Adrenal gland (tissue), 12 donors: ENCODE measurements around the gene PSAP. TPM values are rescaled to one million over a fixed set of nuclear protein-coding genes. Genes with fewer than 3 reads are reported as not detected.

Experiments
- DNase-seq, 7 donors: peaks; one replicate each; pipeline ENCODE4 v3.0.0-alpha.2; 2019 to 2020
- H3K27ac ChIP-seq, 5 donors: fragments of 200-600 bp; sonication (generic) in 4 of 5; 1 replicate in 3 of 5; 2 replicates in 2 of 5; pipeline versions ENCODE4 v1.5.1 to v1.8.0; 2016 to 2020; ENCODE audit warnings: mild to moderate bottlenecking in 1 of 5
- H3K27me3 ChIP-seq: fragments of 200-600 bp; 2 replicates; pipeline ENCODE4 v1.8.0; 2021
- H3K36me3 ChIP-seq, 2 donors: fragments of 200-600 bp; replicated peaks in 1 of 2; 1 replicate in 1 of 2; 2 replicates in 1 of 2; pipeline versions ENCODE4 v1.5.1 to v1.8.0; 2018 to 2022
- H3K4me1 ChIP-seq, 2 donors: fragments of 200-600 bp; replicated peaks in 1 of 2; 1 replicate in 1 of 2; 2 replicates in 1 of 2; pipeline versions ENCODE4 v1.5.1 to v1.8.0; 2018 to 2021
- H3K4me3 ChIP-seq, 4 donors: fragments of 200-600 bp; sonication (generic) in 3 of 4; one replicate each; pipeline ENCODE4 v1.5.1; 2016 to 2018
- H3K9me3 ChIP-seq, 3 donors: fragments of 200-600 bp; sonication (generic) in 1 of 3; replicated peaks in 1 of 3; 1 replicate in 2 of 3; 2 replicates in 1 of 3; pipeline versions ENCODE4 v1.5.1 to v1.8.0; 2016 to 2021
- POLR2A ChIP-seq, 2 donors: fragments of 450-650 bp; IDR thresholded peaks; one replicate each; pipeline ENCODE4 v1.6.1; 2017; ENCODE audit warnings: antibody characterized with exemption in 2 of 2, mild to moderate bottlenecking in 2 of 2, moderate library complexity in 1 of 2
- WGBS, 4 donors: extraction: QIAGEN DNeasy Blood & Tissue Kit in 2 of 4; methylation state at CpG; one replicate each; pipeline versions ENCODE4 v1.1.5 to v1.1.7; 2013 to 2017; 5-methylcytosine and 5-hydroxymethylcytosine counted together
- intact Hi-C, 2 donors: fragments of 100-400 bp; cut with DNase I; formaldehyde crosslinking; loops; one replicate each; pipeline versions ENCODE4 v1.14.1 to v1.15.0; 2022 to 2023
- polyA plus RNA-seq, 3 donors: library from polyadenylated mRNA; stranded (reverse); fragments of 200-250 nt in 2 of 3; fragments of 350-450 nt in 1 of 3; fragmentation: Illumina TruSeq in 1 of 3; extraction: RNeasy Lipid Tissue Mini Kit (QIAGEN cat#74804) in 1 of 3; gene quantifications; one replicate each; pipeline ENCODE4 v1.2.3, GENCODE V29; 2013 to 2014
- total RNA-seq, 9 donors: library from RNA; depleted of rRNA in 4 of 9; stranded (reverse); fragments of >200 nt in 4 of 9; fragments of 120-200 nt in 1 of 9; fragmentation: NEBNext Ultra II Directional in 1 of 9; extraction: Animal tissue kit (Norgen Biotek cat#: 25700) in 1 of 9; gene quantifications; one replicate each; pipeline versions ENCODE4 v1.1.0 to v1.2.4, GENCODE V29; 2013 to 2023
- TF ChIP-seq, protein P1 (sequence below), 6 experiments: fragments of 450-650 bp in 4 of 6; fragments of 200-600 bp in 2 of 6; sonication (generic) in 1 of 6; IDR thresholded peaks; 1 replicate in 5 of 6; 2 replicates in 1 of 6; pipeline versions ENCODE4 v1.5.1 to v1.8.0; 2016 to 2021; ENCODE audit warnings: antibody characterized with exemption in 6 of 6, mild to moderate bottlenecking in 2 of 6, moderate library complexity in 1 of 6
- donor health status: healthy with polysubstance abuse.
- donor health status: Bipolar disorder and iron deficiency.
- donor health status: DM: yes; HTN: yes; CAD: no.
- donor health status: DM: no; HTN: no; CAD: no.
- donor health status: DM: no; HTN: no; CAD: no.
- donor health status: DM: yes; HTN: yes; CAD: no.

Gene PSAP
- total and polyA plus RNA-seq, 12 donors: 623 to 3,452 (median 2,140) TPM

- DNase-seq: peak; percentile 59 to 83 (median 76)
- H3K36me3 ChIP-seq: no peaks in the 10 kb centered on the region
- peak overlapping the region; percentile 34 to 90 (median 64) for H3K27ac ChIP-seq
- no peaks in the 10 kb centered on the region for H3K9me3 ChIP-seq
- peak overlapping the region in 1 of 4 donors; percentile 74 for H3K4me3 ChIP-seq
- intact Hi-C loops: loop anchor here in 1 of 2 donors (5.0 kb wide), 1 partner anchor 39 kb away; no protein-coding TSS in a partner anchor
- TF ChIP-seq, protein P1, sequence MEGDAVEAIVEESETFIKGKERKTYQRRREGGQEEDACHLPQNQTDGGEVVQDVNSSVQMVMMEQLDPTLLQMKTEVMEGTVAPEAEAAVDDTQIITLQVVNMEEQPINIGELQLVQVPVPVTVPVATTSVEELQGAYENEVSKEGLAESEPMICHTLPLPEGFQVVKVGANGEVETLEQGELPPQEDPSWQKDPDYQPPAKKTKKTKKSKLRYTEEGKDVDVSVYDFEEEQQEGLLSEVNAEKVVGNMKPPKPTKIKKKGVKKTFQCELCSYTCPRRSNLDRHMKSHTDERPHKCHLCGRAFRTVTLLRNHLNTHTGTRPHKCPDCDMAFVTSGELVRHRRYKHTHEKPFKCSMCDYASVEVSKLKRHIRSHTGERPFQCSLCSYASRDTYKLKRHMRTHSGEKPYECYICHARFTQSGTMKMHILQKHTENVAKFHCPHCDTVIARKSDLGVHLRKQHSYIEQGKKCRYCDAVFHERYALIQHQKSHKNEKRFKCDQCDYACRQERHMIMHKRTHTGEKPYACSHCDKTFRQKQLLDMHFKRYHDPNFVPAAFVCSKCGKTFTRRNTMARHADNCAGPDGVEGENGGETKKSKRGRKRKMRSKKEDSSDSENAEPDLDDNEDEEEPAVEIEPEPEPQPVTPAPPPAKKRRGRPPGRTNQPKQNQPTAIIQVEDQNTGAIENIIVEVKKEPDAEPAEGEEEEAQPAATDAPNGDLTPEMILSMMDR (IDR thresholded peaks at IDR 0.05): no peak
- TF ChIP-seq POLR2A (IDR thresholded peaks at IDR 0.05): no peak
- no peaks in the 10 kb centered on the region for H3K27me3 ChIP-seq
- WGBS, 4 donors: 11 to 33% (median 25%) methylated on average over 2 of the region's 2 CpGs
- H3K4me1 ChIP-seq: peaks cover 27 to 79% of the 10 kb centered on the region in 2 donors
Observed at GRCh38 chr10:71771204-71771603, 79.8 kb downstream of the PSAP start.

DNA sequence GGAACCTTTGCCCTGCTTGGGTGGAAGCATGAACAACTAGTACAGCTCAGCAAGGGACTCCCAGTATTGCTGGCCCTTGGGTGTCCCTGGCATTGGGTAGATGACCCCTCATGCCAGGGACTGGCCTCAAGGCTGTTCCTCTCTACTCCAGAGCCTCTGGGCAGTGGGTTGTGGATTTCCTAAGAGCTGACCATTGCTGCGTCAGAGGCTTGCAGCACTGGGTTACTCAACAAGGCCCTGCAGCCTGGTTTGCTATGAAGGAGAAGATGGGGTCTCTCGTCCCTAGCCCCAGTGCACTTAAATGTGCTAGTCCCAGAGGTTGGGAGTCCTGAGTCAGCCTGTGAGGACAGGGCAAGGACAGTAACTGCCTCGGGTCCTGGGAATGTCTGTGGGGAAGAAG, 80.3 kb downstream of the PSAP start:
- Histone ChIP-seq H3K27me3 (no peaks in the 10 kb centered on the region), H3K27ac (peak overlapping the region; percentile 34 to 90 (median 64)), H3K9me3 (no peaks in the 10 kb centered on the region), H3K36me3 (no peaks in the 10 kb centered on the region), H3K4me3 (peak overlapping the region in 1 of 4 donors; percentile 74), H3K4me1 (peaks cover 31 to 79% of the 10 kb centered on the region in 2 donors)
- WGBS, 4 donors: 20 to 66% (median 55%) methylated on average over 1 to 3 of the region's 3 CpGs
- TF ChIP-seq POLR2A (IDR thresholded peaks at IDR 0.05): no peak
- TF ChIP-seq, protein P1 (IDR thresholded peaks at IDR 0.05): no peak
- intact Hi-C loops: loop anchor here in 1 of 2 donors (5.0 kb wide), 1 partner anchor 38 kb away; no protein-coding TSS in a partner anchor
- DNase-seq: peak in 5 of 7 donors; percentile 51 to 82 (median 66)

GRCh38 chr10:71770255-71770654, 80.8 kb downstream of the PSAP start:
- Histone ChIP-seq H3K36me3 (no peaks in the 10 kb centered on the region), H3K4me3 (no peak overlapping the region), H3K27me3 (no peaks in the 10 kb centered on the region), H3K4me1 (peaks cover 31 to 81% of the 10 kb centered on the region in 2 donors), H3K9me3 (no peaks in the 10 kb centered on the region), H3K27ac (peak overlapping the region in 4 of 5 donors; percentile 34 to 90 (median 72))
- no peak for DNase-seq
- TF ChIP-seq, protein P1 (IDR thresholded peaks at IDR 0.05): no peak
- TF ChIP-seq POLR2A (IDR thresholded peaks at IDR 0.05): no peak
- intact Hi-C loops: loop anchor here in 1 of 2 donors (5.0 kb wide), 1 partner anchor 38 kb away; no protein-coding TSS in a partner anchor
- WGBS, 4 donors: 77 to 88% (median 84%) methylated on average over 2 to 3 of the region's 3 CpGs

DNA sequence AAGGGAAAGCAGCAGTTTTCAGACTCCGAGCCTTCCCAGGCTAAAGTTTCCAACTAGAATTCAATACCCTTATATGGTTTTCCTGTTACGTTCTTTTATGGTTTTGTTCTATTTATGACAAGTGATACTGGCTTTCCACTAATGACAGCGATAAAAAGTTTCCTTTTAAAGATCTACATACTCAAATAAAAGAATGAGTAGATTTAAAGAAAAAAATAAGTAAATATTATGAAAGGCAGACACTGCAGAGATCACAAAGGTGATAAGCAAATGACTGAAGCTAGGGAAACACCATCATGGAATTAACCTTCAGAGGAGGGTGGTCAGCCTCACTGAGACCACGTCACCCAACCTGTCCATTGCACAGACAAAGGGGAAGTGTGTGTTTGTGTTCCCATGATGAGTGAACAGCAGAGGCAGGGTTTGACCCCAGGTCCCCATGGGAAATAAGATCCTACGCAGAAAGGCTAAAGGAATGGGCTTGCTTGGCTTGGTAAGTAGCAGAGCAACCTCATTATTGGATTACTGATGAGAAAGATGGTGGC, 81.7 kb downstream of the PSAP start:
- Histone ChIP-seq H3K9me3 (no peaks in the 10 kb centered on the region), H3K27me3 (no peaks in the 10 kb centered on the region), H3K36me3 (no peaks in the 10 kb centered on the region), H3K4me1 (peaks cover 31 to 77% of the 10 kb centered on the region in 2 donors), H3K27ac (peak overlapping the region in 4 of 5 donors; percentile 49 to 90 (median 66)), H3K4me3 (peak overlapping the region in 1 of 4 donors; percentile 21)
- intact Hi-C loops: no loop called here
- 39 to 54% (median 44%) methylated on average over 5 of the region's 5 CpGs for WGBS, 4 donors
- TF ChIP-seq, protein P1 (IDR thresholded peaks at IDR 0.05): no peak
- no peak for TF ChIP-seq POLR2A (IDR thresholded peaks at IDR 0.05)
- no peak for DNase-seq
